Ectodermal cell (in vitro differentiated cells): ENCODE results near the gene GSTM4.

Experiments used
- H3K27ac ChIP-seq: 2 replicates; pipeline ENCODE4 v1.7.0; 2013; ENCODE audit warnings: mild to moderate bottlenecking, low read depth, low read length; ENCODE audit not compliant: insufficient read depth, poor library complexity, severe bottlenecking
- H3K27me3 ChIP-seq: 2 replicates; pipeline ENCODE4 v1.7.0; 2013; ENCODE audit warnings: mild to moderate bottlenecking, low read length; ENCODE audit not compliant: insufficient read depth, control insufficient read depth, poor library complexity, severe bottlenecking
- H3K36me3 ChIP-seq: one replicate; pipeline ENCODE4 v1.7.0; 2013; ENCODE audit warnings: low read length; ENCODE audit not compliant: control insufficient read depth, insufficient read depth
- H3K4me1 ChIP-seq: one replicate; pipeline ENCODE4 v1.7.0; 2013; ENCODE audit warnings: low read length; ENCODE audit not compliant: control insufficient read depth, insufficient read depth
- H3K4me3 ChIP-seq: 2 replicates; pipeline ENCODE4 v1.7.0; 2013; ENCODE audit warnings: low read depth, low read length, control low read depth; ENCODE audit not compliant: insufficient read depth
- H3K9me3 ChIP-seq: 2 replicates; pipeline ENCODE4 v1.7.0; 2013; ENCODE audit warnings: mild to moderate bottlenecking, low read length, moderate library complexity; ENCODE audit not compliant: control insufficient read depth
- WGBS, 2 experiments: methylation state at CpG; one replicate each; pipeline ENCODE4 v1.1.7; 2013; ENCODE audit warnings: missing lambda C conversion rate in 2 of 2; 5-methylcytosine and 5-hydroxymethylcytosine counted together

The GSTM4 gene

DNA sequence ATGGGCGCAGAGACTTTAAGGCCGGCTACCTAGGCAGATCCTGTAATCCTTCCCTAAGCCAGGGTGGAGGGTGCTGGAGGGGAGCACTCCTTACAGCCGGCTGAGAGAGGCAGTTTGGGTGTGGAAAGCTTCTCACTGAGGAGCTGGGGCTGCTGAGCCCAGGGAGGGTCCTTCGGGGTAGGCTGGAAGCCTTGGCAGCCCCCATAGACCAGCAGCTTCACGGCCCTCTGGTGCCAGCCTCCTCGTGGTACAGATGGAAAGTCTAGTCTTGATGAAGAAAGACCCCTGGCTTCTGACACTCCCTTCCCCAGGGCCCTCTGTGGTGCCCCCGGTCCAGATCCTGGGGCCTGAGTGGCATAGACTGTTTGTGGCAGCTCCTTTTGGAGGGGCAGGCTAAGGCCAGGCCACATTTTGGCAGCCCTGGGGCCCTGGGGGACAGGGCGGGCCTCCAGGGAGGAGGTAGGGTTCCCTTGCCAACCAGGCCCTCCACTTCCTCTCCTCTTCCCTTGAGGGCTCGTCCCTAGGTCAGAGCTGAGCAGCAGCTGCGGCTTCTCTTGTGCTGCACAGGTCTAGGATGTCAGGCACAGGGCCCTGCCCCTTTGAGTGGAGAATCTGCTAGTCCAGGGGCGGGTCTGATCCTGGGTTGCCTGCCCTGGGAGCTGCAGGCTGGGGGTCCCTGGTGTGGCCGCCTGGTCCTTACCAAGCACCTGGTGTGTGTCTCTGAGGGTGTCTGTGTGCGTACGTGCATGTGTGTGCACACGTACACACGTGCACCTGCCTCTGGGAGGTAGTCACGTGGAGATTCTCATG is 31.5 kb upstream of the GSTM4 start:
- 91 to 92% methylated on average over 17 of the region's 17 CpGs for WGBS, 2 experiments
- Histone ChIP-seq H3K4me3 (no peak overlapping the region), H3K27ac (no peak overlapping the region), H3K9me3 (no peaks in the 10 kb centered on the region), H3K4me1 (peaks cover 33% of the 10 kb centered on the region), H3K27me3 (no peaks in the 10 kb centered on the region), H3K36me3 (peaks cover 17% of the 10 kb centered on the region)

DNA sequence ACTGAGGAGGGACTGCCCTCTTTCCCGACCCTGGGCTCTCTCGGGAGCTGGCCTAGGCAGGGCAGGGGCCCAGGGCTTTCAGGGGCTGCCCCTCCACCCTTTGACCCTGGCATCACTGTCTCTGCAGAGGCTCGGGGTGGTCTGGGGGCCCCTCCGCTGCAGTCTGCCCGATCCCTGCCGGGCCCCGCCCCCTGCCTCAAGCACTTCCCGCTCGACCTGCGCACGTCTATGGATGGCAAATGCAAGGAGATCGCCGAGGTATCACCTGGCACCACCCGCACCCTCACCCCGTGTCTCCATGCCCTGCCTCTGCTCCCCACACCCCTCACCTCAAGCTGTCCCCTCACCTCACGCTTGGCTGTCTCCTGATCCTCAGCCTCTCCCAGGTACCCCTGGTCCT is 30.7 kb upstream of the GSTM4 start:
- H3K9me3 ChIP-seq = no peaks in the 10 kb centered on the region
- H3K36me3 ChIP-seq = peaks cover 20% of the 10 kb centered on the region
- H3K4me1 ChIP-seq = peaks cover 32% of the 10 kb centered on the region
- no peak overlapping the region for H3K4me3 ChIP-seq
- 87 to 88% methylated on average over 16 of the region's 16 CpGs for WGBS, 2 experiments
- no peaks in the 10 kb centered on the region for H3K27me3 ChIP-seq
- H3K27ac ChIP-seq = no peak overlapping the region

DNA sequence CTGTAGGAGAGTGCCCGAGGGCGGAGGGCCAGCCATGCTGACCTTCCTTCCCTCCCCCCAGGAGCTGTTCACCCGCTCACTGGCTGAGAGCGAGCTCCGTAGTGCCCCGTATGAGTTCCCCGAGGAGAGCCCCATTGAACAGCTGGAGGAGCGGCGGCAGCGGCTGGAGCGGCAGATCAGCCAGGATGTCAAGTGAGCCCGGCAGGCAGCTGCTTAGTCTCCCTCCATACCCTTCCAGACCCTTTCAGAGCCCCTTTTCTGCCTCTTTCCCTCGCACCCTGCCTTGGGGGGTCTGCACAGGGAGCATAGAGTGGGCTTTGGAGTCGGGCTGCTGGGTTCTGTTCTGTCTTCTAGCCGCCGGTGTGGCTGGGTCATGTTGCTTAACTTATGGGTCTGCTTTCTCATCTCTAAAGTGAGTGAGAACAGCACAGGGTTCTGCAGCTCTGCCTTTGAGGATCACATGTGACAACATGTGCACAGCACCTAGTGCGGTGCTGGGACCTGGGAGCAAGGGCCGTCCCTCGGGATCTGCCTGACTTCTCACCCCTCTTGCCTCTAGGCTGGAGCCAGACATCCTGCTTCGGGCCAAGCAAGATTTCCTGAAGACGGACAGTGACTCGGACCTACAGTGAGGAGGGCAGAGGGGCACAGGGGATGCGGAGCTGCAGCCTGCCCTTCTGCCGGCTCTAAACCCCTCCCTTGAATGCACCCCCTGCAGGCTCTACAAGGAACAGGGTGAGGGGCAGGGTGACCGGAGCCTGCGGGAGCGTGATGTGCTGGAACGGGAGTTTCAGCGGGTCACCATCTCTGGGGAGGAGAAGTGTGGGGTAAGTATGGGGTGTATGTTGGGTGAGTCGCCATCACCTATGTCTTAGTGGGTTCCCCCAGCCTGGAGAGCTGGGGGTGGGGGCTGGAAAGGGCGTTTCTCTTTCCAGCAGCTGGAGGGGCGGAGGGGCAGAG is 30.0 kb upstream of the GSTM4 start:
- Histone ChIP-seq H3K9me3 (no peaks in the 10 kb centered on the region), H3K4me3 (no peak overlapping the region), H3K4me1 (peaks cover 32% of the 10 kb centered on the region), H3K27ac (no peak overlapping the region), H3K36me3 (peaks cover 20% of the 10 kb centered on the region), H3K27me3 (no peaks in the 10 kb centered on the region)
- WGBS, 2 experiments = 87 to 90% methylated on average over 32 of the region's 32 CpGs

DNA sequence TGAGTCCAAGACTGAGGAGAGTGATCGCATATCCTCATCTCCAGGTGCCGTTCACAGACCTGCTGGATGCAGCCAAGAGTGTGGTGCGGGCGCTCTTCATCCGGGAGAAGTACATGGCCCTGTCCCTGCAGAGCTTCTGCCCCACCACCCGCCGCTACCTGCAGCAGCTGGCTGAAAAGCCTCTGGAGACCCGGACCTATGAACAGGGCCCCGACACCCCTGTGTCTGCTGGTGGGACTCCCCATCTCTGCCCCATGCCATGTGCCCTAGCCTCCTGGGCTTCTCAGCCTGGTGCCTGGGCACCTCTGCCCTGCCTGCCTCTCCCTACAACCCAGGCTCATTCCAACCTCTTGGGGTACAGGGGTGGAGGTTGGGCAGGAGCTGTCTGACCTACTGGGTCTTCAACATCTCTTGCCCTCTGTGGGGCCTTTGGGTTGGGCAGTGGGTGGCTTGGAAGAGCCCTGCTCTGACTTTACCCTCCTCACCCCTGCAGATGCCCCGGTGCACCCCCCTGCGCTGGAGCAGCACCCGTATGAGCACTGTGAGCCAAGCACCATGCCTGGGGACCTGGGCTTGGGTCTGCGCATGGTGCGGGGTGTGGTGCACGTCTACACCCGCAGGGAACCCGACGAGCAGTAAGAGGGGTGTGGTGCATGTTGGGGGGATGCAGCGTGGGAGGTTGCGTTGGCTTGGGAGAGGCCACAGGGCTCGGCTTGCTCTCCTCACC is 29.1 kb upstream of the GSTM4 start:
- Histone ChIP-seq H3K4me3 (no peak overlapping the region), H3K36me3 (peaks cover 20% of the 10 kb centered on the region)
- whole genome bisulfite sequencing, 2 experiments = 95 to 96% methylated on average over 21 of the region's 21 CpGs

DNA sequence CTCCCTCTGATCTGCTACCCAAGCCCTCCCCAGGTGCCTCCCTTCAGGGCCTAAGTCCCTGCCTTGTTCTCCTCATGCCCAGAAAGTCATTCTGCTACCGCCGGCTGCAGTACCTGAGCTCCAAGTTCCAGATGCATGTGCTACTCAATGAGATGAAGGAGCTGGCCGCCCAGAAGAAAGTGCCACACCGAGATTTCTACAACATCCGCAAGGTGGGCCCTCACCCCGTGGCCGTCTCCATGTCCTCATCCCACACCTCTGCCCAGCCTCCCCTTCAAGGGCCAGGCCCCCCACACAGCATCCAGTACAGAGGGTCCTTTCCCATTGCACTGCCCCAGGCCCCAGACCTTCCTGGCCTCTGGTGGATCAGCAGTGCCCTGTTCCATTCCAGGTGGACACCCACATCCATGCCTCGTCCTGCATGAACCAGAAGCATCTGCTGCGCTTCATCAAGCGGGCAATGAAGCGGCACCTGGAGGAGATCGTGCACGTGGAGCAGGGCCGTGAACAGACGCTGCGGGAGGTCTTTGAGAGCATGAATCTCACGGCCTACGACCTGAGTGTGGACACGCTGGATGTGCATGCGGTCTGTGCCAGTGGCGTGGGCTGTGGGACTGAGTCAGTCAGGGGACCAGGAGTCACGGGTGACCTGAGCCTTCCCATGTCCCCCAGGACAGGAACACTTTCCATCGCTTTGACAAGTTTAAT is 28.1 kb upstream of the GSTM4 start:
- H3K4me1 ChIP-seq = peaks cover 26% of the 10 kb centered on the region
- no peaks in the 10 kb centered on the region for H3K9me3 ChIP-seq
- no peak overlapping the region for H3K4me3 ChIP-seq
- H3K36me3 ChIP-seq = peaks cover 20% of the 10 kb centered on the region
- H3K27ac ChIP-seq = no peak overlapping the region
- H3K27me3 ChIP-seq = no peaks in the 10 kb centered on the region
- 94 to 96% methylated on average over 23 of the region's 23 CpGs for WGBS, 2 experiments

More for the DNA sequence above, 29.1 kb upstream of the GSTM4 start:
- no peaks in the 10 kb centered on the region for H3K9me3 ChIP-seq
- H3K27ac ChIP-seq = no peak overlapping the region
- H3K4me1 ChIP-seq = peaks cover 26% of the 10 kb centered on the region
- H3K27me3 ChIP-seq = no peaks in the 10 kb centered on the region

DNA sequence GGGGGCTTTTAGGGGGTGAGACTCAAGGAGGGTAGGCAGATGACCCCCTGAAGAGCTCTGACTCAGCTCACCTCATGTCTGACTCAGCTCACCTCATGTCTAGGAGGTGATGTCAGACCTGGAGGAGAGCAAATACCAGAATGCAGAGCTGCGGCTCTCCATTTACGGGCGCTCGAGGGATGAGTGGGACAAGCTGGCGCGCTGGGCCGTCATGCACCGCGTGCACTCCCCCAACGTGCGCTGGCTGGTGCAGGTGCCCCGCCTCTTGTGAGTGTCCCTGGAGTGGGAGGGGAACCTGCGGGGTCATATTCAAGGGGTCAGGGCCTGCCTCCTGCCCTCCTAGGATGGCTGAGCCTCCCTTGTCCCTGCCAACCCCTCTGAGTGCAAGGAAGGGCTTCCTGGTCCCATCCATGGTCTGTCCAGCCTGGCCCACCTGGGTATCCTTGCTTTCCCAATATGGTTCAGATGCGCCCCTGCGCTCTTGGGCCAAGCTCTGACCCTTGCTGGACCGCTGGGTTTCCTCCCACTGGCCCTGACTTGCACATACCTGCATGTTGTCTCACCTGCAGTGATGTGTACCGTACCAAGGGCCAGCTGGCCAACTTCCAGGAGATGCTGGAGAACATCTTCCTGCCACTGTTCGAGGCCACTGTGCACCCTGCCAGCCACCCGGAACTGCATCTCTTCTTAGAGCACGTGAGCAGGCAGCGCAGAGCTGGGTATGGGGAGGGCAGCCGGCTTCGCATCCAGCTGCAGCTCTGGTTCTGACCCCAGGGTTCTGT is 27.2 kb upstream of the GSTM4 start:
- H3K9me3 ChIP-seq = no peaks in the 10 kb centered on the region
- H3K4me1 ChIP-seq = peaks cover 21% of the 10 kb centered on the region
- WGBS, 2 experiments = 92 to 94% methylated on average over 23 of the region's 23 CpGs
- no peak overlapping the region for H3K4me3 ChIP-seq
- no peak overlapping the region for H3K27ac ChIP-seq
- peaks cover 20% of the 10 kb centered on the region for H3K36me3 ChIP-seq
- H3K27me3 ChIP-seq = no peaks in the 10 kb centered on the region

DNA sequence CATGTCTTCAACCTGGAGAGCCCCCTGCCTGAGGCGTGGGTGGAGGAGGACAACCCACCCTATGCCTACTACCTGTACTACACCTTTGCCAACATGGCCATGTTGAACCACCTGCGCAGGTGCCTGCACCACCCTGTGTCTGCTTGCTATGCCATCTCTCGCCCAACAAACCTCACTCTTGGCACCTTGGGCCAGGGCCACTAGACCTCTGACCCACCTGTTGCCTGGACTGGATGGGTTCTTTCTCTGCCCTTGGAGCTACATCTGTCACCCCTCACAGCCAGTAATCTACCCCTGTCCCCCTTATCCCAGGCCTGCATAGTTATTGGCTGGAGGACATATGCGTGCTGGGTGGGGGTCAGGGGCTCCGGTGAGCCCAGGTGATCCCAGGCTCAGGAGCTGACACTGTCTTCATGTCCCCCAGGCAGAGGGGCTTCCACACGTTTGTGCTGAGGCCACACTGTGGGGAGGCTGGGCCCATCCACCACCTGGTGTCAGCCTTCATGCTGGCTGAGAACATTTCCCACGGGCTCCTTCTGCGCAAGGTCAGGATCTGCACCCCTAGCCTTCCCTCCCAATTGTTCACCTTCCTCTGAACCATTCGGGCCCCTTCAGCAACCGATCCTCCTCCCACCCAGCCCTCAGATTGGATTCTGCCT is 26.4 kb upstream of the GSTM4 start:
- peaks cover 20% of the 10 kb centered on the region for H3K36me3 ChIP-seq
- H3K4me1 ChIP-seq = peaks cover 14% of the 10 kb centered on the region

DNA sequence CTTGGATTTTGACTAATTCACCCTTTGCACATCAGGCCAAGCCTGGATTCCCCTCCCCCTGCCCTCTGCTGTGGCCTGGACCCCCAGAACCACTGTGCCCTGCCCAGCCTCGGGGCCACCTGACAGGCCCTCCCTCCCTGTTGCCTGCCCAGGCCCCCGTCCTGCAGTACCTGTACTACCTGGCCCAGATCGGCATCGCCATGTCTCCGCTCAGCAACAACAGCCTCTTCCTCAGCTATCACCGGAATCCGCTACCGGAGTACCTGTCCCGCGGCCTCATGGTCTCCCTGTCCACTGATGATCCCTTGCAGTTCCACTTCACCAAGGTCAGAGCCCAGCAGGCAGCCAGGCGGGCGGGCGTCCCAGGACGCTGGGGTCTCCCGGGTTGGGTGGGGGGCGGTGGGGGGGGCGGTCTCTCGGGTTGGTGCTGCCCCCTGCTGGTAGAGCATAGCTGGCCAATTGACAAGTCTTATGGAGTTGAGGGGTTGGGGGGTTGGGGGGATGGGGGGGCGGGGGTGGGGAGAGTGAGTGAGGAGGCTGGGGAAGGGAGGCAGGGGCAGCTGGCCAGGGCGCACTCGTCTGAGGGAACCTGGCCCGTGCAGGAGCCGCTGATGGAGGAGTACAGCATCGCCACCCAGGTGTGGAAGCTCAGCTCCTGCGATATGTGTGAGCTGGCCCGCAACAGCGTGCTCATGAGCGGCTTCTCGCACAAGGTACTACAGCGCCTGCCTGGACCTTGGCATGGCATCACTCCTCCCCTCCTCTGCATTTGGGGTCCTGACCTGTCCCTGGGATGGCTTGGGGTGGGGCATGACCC is 25.6 kb upstream of the GSTM4 start:
- H3K9me3 ChIP-seq = no peaks in the 10 kb centered on the region
- H3K4me1 ChIP-seq = peaks cover 7% of the 10 kb centered on the region
- no peak overlapping the region for H3K4me3 ChIP-seq
- 90 to 92% methylated on average over 21 to 23 of the region's 30 CpGs for WGBS, 2 experiments
- H3K27me3 ChIP-seq = no peaks in the 10 kb centered on the region
- H3K36me3 ChIP-seq = peaks cover 20% of the 10 kb centered on the region
- no peak overlapping the region for H3K27ac ChIP-seq

More for the DNA sequence above, 26.4 kb upstream of the GSTM4 start:
- WGBS, 2 experiments = 88 to 90% methylated on average over 10 of the region's 10 CpGs
- no peak overlapping the region for H3K4me3 ChIP-seq
- H3K27me3 ChIP-seq = no peaks in the 10 kb centered on the region
- no peaks in the 10 kb centered on the region for H3K9me3 ChIP-seq
- no peak overlapping the region for H3K27ac ChIP-seq
